SH-SY5Y (cell line): ENCODE results near the gene KLRF1.

Experiments used
- GATA2 ChIP-seq: IDR thresholded peaks from 2 replicates; pipeline ENCODE4 v1.6.1; 2011; ENCODE audit warnings: mild to moderate bottlenecking, low read depth, low read length
- GATA3 ChIP-seq: IDR thresholded peaks from 2 replicates; pipeline ENCODE4 v1.6.1; 2011; ENCODE audit warnings: low read depth, mild to moderate bottlenecking, low read length, moderate library complexity

DNA sequence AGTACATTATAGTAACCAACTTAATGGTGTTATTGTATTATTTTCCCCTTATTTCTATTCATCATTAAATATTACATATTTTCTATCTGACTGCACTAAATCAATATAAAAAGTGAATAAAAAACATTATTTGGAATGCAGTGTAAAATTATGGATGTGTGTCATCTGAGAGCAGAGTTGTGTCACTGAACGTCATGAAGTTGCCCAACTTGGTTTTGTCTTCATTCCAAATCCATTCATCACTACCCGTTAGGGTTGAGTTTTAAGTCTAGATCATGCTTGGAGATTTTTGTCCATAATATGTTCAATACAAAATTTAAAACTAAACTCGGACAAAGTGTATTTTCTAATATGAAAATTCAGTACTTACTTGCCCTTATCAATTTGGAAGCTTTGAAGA lies 16.1 kb downstream of the KLRF1 start:
- TF ChIP-seq GATA2: no peak
- TF ChIP-seq GATA3: no peak
